GM12874 (cell line): Measurements from ENCODE around the gene TPPP.

ENCODE experiments used
- TF ChIP-seq, protein P1 (sequence below): IDR thresholded peaks from 2 replicates; pipeline ENCODE4 v1.5.1; 2011; ENCODE audit warnings: low read depth, mild to moderate bottlenecking, control low read depth, low read length, moderate library complexity; ENCODE audit not compliant: insufficient read depth

TPPP gene

GRCh38 chr5:663436-664342, 29.5 kb downstream of the TPPP start:
- TF ChIP-seq, protein P1, sequence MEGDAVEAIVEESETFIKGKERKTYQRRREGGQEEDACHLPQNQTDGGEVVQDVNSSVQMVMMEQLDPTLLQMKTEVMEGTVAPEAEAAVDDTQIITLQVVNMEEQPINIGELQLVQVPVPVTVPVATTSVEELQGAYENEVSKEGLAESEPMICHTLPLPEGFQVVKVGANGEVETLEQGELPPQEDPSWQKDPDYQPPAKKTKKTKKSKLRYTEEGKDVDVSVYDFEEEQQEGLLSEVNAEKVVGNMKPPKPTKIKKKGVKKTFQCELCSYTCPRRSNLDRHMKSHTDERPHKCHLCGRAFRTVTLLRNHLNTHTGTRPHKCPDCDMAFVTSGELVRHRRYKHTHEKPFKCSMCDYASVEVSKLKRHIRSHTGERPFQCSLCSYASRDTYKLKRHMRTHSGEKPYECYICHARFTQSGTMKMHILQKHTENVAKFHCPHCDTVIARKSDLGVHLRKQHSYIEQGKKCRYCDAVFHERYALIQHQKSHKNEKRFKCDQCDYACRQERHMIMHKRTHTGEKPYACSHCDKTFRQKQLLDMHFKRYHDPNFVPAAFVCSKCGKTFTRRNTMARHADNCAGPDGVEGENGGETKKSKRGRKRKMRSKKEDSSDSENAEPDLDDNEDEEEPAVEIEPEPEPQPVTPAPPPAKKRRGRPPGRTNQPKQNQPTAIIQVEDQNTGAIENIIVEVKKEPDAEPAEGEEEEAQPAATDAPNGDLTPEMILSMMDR, result no peak

DNA sequence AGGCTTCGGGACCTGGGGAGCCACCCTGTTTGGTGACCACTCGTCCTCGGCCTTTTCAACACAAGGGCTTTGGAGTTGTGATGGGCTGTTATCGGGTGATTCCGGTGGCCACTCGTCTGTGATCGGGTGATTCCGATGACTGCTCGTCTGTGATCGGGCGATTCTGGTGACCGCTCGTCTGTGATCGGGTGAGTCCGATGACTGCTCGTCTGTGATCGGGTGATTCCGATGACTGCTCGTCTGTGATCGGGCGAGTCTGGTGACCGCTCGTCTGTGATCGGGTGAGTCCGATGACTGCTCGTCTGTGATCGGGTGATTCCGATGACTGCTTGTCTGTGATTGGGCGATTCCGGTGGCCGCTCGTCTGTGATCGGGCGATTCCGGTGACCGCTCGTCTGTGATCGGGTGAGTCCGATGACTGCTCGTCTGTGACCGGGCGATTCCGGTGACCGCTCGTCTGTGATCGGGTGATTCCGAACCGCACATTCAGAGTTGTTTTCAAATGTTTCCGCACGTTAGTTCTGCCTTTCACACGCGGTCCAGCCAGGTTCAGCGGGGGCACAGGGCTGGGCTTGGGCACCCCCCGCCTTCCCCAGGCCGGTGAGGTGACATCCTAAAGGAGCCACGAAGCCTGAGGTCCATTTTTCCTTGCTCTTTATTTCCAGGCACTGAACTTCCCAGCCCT, 30.3 kb downstream of the TPPP start:
- TF ChIP-seq, protein P1, result no peak

DNA sequence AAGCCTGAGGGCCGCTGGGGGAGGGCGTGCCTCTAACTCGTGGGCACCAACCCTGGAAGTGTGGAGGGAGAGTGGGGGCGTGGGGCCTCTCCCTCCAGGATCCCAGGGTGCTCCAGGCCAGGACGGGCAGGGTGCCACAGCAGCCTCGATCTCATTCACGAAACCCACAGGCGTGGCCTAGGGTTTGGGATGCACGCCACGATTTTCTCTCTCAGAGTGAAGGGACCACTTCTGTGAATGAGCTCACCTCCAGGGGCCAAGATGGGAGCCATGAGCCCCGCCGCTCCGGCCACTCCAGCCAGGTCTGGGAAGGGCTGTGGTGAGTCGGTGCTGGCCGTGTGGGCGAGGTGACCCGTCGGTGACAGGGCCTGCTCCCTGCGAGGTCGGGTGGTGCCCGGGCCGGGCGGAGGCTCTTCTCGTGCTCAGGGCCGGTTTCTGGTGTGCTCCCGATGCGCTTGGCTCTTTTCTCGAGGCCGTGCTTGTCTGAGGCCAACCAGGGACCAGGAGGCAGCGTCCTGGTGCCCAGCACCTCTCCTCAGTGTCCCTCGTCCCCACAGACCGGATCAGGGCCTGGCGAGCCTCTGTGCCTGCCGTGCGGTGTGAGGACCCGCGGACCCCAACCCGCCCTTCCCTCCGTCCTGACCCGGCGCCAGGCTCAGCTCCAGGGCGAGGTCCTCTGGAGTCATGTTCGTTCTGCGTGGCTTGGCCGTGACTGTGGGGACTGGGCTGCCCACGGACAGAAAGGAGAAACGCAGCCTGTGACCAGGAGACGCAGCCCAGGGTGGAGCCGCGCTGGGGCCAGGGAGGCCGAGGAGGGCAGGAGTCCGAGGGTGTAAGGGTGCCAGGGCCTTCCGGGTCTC, 31.0 kb downstream of the TPPP start:
- TF ChIP-seq, protein P1, result no peak

DNA sequence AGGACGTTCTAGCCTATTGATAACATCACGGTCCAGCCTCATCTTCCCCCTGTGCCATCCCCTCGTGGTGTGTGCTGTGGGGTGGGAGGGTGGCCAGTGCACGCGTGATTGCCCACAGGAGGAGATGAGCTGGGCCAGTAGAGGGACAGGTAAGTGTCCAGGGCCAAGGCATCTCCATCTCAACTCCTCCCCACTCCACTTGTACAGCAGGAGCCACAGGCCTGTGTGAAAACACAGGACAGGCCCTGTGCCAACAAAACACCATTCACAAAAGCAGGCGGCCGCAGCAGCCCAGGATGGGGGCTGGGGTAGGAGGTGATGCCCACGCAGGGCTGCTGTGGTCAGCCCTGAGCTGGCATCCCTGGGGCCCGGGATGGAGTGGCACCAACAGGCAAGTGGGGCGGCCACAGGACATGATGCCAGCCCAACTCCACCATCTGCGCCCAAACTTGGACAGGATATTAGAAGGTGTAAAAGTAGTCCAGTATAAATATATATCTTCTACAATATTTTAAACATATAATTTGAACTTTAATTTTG, 32.6 kb downstream of the TPPP start:
- TF ChIP-seq, protein P1, result no peak

DNA sequence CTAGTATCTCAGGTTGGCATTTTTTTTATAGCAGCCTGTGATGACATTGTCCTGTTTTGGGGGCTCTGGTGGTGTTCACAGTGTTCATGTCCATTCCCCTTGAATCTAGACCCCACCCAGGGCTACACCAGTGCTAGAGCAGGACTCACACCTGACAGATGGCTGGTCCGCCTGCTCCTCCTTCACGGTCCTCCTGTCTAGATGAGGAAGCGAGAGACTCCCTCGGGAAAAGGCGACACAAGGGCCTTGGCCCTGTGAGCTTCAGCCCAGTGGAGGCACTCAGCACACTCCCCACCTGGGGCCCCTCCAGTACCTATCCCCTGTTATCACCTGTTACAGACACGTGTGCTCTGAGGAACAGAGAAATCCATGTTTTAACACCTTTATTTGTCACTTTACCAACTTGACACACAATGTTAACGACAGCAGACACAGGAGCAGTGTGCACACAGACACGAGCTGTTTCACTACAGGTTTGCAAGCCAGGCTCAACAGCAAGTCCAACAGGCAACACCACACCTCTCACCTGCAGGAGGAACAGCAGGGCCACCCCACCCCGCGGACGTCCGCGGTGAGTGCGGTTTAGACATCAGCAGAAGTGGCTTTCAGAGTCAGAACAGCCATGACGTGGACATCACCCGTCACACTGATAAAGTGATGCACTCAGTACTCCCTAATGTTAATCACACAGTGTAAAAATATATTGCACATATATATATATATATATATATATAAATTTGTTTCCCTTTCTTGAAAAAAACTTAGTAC, 33.5 kb downstream of the TPPP start:
- TF ChIP-seq, protein P1, result no peak

DNA sequence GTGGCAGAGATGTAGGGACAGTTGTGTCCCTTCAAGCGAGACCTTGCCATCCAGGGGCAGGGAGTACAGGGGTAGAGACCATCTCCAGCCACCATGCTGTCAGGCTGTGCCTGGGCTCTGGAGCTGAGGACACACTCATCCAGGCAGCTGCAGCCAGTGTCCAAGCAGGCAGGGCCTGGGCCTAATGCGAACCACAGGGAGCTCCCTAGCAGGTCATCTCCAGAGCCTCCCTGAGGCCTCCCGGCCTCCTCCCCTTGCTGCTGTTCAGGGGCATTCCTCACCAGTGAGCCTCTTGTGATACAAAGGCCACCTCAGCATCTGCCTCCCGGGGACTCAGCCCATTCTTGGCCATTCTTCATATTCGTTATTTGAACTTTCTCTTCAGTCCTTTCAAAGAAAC, 35.0 kb downstream of the TPPP start:
- TF ChIP-seq, protein P1, result no peak
